C4-2B (cell line): Measurements from ENCODE around the gene MT1G.

Experiments used
- CTCF ChIP-seq: fragments of 450-650 bp; conservative IDR thresholded peaks from 2 replicates; pipeline ENCODE4 v1.5.1; 2017; ENCODE audit warnings: mild to moderate bottlenecking
- ZFX ChIP-seq: fragments of 450-650 bp; IDR thresholded peaks from 2 replicates; pipeline ENCODE4 v1.6.1; 2017

- TF ChIP-seq ZFX (no peak), CTCF (no peak)
These were observed 7.9 kb upstream of the MT1G start for GRCh38 chr16:56675685-56676210.
